ENCODE measurements around the gene OST4.

- no peak for TF ChIP-seq EZH2 (IDR thresholded peaks at IDR 0.05; ENCODE audit: low read length)
- TF ChIP-seq, protein P1, sequence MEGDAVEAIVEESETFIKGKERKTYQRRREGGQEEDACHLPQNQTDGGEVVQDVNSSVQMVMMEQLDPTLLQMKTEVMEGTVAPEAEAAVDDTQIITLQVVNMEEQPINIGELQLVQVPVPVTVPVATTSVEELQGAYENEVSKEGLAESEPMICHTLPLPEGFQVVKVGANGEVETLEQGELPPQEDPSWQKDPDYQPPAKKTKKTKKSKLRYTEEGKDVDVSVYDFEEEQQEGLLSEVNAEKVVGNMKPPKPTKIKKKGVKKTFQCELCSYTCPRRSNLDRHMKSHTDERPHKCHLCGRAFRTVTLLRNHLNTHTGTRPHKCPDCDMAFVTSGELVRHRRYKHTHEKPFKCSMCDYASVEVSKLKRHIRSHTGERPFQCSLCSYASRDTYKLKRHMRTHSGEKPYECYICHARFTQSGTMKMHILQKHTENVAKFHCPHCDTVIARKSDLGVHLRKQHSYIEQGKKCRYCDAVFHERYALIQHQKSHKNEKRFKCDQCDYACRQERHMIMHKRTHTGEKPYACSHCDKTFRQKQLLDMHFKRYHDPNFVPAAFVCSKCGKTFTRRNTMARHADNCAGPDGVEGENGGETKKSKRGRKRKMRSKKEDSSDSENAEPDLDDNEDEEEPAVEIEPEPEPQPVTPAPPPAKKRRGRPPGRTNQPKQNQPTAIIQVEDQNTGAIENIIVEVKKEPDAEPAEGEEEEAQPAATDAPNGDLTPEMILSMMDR (optimal IDR thresholded peaks at IDR 0.05 in 1 of 3, IDR thresholded peaks at IDR 0.05 in 1 of 3, conservative IDR thresholded peaks at IDR 0.05 in 1 of 3; ENCODE audit: extremely low read depth in 1 of 3, insufficient read depth in 2 of 3, low read length in 3 of 3), result peak; percentile 41 to 92 (median 78)
These were observed 14.8 kb upstream of the OST4 start for GRCh38 chr2:27086090-27086723.
